HG02852 (cell line): Measurements from ENCODE around the gene OR2T10.
A peak's percentile ranks its signal among the peaks of the same experiment; 100 is the strongest.
"Not testable (repeated sequence)": the region's sequence is repeated elsewhere in the genome, so short reads cannot be mapped to it uniquely, and the experiment has no call there.

Source experiments
- ATAC-seq: cut with Tn5 transposase; IDR thresholded peaks from one replicate; pipeline ENCODE4 v1.9.1; 2021; ENCODE audit warnings: mild to moderate bottlenecking, moderate library complexity; ENCODE audit not compliant: unreplicated experiment

The OR2T10 gene, protein sequence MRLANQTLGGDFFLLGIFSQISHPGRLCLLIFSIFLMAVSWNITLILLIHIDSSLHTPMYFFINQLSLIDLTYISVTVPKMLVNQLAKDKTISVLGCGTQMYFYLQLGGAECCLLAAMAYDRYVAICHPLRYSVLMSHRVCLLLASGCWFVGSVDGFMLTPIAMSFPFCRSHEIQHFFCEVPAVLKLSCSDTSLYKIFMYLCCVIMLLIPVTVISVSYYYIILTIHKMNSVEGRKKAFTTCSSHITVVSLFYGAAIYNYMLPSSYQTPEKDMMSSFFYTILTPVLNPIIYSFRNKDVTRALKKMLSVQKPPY

DNA sequence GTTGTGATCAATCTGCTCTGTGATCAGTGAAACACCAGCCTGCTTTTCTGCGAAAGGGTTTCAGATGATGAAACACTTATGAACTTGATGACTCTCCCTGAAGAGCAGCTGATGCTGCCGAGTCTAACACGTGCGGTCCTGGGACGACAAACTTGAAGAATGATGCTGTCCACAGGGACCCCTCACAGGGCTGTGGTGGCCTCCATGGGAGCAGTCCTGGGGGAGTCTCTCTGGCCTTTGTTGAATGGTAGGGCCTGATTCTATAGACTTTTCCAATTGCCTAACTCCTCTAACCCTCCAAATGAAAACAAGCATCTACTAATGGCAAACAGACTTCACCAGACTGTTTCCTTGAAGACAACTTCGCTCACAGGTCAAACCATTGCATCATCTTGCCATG, at the start of gene OR2T10:
TSS of gene OR2T10 (minus strand) at position 112 of the 400 bp plus-strand sequence. CDS start 3,932 bp downstream, outside the sequence.
- ATAC-seq, result no peak

DNA sequence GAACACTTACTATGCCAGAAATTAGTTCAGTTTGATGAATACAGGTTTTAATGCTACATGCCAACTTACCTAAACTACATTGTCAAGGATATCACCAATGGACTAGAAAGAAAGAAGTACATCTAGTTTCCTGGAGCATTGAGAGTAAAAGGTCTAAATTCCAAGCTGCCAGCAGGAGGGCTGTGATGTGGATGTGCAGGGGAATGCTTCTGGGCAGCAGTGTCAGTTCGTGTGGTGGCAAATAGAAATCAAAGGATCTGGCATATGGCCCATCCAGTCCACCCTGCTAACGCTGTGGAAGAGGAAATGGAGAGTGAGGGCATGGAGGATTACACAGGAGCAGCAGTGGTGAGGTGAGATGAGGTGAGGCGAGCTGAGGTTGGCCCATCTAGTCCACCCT, 47.7 kb upstream of the OR2T10 start, which contains the start of gene OR2T35:
TSS of gene OR2T35 (minus strand) at position 101 of the 400 bp plus-strand sequence. CDS start 6,020 bp downstream, outside the sequence.
- not testable (repeated sequence) for ATAC-seq

DNA sequence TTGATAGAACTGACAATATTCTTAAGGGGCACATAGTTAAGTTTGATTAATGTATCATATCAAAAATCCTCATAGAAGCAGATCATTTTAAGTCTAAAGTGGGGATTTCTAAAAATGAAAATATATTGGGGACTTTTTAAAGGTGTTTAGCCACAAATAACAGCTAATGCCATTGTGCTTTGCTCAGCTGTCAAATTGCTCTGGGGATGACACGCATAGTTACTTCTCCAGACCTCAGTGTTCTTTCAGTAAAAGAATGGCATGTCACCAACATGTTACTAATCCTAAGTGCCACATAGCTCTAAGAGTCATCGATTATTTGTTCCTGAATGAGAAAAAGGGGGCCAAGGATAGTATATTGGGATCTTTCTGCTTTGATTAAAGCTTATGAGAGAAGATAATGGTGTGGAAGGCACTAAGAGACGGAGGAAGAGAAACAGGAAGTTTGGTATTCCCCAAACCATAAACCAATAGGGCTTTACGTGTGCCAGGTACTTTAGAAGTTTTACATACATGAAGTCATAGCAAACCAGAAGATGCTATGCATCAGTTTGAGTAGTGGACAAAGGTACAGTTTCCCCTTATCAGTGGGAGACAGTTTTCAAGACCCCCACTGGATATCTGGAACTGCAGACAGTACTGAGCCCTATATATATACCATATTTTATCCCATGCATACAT, 45.6 kb upstream of the OR2T10 start:
- peak; percentile 71 for ATAC-seq

DNA sequence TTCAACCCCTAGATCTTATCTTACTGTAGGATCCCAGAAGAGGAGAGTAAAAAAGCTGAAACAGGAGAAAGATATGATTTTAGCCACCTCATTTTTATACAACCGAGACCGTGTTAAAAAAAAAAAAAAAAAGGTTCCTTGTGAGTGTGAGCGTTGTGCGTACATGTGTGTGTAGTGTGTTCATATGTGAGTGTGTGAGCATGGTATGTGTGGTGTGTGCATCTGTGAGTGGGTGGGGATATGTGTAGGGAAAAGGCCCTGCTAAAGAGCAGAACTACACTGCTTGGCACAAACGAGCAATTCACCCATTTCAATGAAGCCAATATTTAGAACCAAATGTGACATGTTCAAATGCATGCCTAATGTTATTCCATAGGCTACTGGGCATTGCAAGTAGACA, 44.1 kb upstream of the OR2T10 start:
- peak; percentile 4 for ATAC-seq

DNA sequence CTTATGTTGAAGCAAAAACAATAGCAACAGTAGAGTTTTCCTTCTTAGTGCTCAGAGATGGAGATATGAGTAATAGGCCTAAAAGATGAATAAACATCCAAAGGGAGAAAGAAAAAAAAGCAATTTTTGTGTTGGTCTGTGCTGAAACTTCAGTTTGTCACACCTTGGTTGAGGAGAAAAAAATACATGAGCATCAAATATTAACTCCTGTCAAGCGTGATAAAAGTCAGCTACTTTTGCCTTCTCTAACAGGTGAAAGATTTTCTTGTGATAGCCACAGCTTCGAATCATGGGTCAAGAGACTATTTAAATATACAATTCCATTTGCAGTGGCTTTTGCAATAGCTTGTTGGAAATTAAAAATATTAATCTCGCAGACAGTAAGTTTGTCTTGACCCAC, 43.4 kb upstream of the OR2T10 start:
- peak; percentile 29 for ATAC-seq

DNA sequence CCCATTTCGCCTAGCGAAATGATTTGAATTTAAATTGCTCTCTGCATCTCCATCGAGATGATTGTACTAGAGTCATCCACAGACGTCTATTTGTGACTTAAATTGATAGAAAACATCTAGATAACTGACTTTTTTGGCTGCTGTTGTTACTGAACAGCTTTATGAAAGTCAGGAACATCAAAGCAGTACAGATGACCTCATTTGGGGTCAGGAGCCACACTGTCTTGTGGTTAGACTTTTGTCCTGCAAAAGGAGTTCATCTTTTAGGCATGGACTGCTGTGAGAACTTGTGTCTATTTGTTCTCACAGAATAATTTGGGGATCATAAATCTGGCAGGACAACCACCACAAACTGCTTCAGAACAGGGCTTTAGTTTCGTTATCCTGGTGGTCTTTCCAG, 42.2 kb upstream of the OR2T10 start:
- ATAC-seq, result not testable (repeated sequence)

DNA sequence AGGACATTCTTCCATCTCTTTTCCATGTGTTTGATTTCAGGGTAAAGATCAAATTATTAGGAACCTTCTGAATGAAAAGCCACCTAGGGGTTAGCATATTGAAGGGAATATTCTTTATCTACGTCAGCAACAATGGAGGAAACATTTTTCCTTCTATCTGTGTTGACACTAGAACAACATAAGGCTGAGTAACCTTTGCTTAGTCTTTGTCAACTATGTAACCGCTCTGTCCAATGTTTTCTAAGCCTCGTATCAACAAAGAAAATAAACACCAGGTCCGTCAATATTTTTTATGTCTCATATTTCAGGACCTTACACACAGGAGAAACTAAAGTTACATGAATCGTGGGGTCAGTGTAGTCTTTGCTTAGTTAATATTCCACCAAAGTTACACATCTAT, 39.1 kb upstream of the OR2T10 start:
- not testable (repeated sequence) for ATAC-seq

DNA sequence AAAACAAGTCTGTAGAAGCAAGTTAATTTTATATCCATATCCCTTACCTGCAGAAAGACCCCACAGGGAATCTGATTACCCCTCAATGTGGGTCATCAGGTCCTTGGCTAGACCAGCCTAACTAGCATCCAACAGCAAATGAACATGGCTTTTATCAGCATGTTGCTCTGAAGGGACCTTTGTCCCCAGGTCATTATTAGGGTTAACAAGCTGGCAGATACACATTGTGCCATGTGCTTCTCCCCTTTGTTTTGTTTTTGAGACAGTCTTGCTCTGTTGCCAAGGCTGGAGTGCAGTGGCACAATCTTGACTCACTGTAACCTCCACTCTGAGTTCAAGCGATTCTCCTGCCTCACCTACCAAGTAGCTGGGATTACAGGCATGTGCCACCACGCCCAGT, 37.5 kb upstream of the OR2T10 start, which contains the start of gene OR2T11:
TSS of gene OR2T11 (minus strand) at position 101 of the 400 bp plus-strand sequence. CDS start 7,963 bp downstream, outside the sequence.
- ATAC-seq, result not testable (repeated sequence)

DNA sequence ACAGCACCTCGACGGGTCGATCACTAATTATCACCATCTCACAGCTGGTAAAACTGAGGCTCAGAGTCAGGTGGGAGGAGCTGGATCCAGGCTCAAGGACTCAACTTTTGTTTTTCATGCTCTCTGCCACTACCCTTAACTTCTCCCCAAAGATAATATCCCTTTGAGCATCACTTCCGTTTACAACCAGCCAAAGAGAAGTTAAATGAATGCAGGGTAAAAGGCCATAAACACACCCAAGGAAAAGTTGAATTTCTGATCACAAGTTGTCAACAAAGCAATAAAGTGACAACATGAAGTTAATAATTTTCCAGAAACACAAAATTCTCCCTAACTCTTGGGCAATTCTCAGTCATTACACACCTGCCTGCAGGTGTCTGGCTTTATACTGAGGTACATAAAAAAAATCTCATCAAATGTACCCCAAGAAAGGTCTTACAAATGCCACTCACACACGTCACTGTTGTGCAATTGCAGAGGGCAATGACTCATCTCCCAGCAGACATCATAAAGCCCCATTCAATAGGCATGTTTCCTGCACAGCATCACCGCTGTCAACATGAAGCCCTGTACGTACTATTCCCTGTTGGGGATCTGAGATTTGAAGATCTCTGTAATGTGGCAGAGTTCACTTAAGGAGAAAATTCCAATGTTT, 34.0 kb upstream of the OR2T10 start:
- no peak for ATAC-seq

DNA sequence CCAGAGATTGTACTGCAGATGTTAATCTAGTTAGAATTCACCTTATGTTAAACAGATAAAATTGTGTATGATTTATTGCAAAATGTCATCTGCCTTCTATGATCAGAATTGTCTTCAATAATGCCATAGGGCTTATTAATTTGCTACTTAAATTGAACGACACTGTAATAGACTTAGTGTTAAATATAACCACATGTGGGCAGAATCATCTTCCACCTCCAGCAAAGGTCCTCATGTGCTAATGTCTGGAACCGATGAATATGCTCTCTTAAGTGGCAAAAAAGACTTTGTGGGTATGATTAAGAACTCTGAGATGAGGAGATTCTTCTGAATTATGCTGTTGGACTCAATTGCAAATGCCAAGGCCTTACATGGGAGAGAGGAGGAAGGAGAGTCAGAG, 33.1 kb upstream of the OR2T10 start:
- no peak for ATAC-seq

DNA sequence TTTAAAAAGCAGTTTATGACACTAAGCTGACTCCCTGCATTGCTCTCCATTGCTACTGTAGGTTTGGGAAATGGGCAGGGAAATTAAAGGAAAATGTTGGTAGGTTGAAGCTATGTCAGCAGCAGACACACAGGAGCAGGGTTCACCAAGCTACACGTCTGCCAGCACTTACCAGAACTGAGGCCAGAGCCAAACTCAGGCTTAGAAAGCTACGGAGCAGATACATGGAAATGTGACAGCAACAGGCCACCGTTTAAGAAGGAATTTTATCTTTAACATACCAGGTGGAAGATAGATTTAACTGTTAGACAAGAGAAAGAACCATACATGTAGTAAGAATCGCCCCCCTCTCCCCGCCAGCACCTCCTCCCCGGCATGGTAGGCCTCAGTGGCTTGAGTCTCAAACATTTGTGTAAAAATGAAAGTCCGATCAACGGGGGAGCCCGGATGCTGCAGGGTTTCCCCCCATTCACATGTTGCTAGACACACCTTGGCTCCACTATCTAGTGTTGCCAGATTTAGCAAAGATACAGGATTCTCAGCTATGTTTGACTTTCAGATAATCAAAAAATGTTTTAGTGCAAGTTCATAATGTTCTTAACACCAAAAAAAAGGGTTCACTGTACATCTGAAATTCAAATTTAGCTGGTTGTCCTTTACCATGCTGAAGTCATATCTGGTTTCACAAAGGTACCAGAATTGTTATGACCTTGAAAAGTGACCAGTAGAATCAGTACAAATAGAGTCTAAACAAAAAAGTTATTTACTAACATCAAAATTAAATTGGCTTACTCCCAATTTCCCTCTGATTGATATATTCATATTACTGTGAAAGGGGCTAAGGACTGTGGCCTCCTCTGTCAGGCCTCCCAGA, 30.7 kb upstream of the OR2T10 start:
- ATAC-seq, result peak; percentile 96

DNA sequence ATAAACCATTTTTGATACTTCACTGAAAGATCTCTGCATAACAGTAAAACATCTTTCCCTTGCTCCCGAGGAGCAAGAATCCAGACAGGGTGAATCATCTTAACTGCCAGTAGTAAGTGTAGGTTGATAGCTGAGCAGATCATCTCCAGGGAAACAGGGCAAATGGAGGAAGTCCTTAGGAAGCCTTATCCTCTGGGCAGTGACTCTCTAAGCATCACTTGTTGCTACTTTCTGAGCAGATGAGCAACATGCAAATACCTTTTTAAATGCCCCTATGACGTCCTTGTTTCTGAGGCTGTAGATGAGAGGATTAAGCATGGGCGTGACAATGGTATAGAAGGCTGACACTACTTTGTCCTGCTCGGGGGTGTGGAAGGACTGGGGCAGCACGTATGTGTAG, 28.5 kb upstream of the OR2T10 start:
- ATAC-seq, result no peak

DNA sequence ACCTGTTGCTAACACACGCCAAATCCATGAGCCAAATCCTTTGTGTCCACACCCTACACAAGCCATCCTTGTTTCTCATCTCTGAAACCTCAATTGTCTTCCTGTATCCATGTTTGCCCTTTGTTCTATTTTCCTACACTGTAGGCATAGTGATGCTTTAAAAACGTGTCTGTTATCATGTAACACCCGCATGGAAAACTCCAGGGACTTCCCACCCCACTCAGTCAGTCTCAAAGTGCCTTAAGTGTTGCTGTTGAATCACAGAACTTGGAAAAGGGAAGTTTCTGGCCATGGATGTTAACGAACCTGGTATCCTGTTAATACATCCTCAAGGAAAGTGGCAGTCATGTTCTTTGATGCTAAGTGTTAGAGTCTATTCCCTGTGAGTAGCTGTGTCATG, 27.7 kb upstream of the OR2T10 start:
- ATAC-seq, result no peak

DNA sequence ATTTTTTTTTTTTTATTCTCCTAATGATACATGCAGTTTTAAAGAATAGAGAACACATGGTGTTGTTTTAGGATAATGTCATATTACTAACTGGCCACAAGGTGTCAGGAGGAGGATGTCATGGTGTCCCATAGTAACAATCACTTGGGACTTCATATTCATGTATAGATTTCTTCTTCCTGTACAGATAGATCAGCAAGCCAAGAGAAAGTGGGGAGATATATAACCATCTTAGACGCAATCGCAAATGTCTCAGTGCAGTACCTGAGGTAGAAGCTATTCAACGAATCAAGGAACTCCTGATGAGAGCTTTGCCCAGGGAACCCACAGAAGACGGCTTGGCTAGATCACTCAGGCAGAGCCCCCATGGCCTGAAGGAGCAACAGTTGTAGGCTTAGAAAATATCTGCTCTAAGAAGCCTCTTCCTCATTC, 25.1 kb upstream of the OR2T10 start:
- ATAC-seq, result peak; percentile 88

DNA sequence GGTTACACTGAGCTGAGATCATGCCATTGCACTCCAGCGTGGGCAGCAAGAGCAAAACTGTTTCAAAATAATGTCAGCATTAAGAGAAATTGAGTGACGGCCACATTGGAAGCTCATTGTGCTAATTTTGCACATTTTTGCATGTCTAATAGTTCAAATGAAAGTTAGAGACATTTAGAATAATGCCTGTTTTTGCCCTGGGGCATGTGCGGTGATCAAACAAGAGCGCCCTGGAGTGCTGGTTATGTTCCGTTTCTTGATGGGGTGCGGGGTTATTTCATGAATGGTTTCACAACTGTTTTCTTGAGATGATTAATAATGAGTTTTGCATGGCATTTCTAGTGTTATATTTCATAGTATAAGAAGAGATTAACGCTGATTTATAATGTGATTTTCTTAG, 24.3 kb upstream of the OR2T10 start:
- ATAC-seq, result no peak

DNA sequence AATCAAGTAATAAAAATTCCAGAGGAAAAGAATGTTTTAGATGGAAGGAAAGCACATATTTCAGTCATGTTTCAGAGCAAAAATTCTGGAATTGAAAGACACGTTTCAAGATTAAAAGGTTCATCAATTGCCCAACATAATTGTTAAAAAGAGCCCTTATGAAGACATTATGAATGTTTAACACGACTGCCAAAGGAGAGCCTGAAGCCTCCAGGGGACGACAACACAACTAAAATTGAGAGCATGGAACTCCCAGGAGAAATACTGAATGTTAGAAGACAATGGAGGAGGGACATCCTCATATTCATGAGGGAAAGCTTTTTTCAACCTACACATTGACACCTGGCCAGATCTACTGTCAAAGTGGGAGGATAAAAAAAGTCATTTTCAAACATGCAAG, 21.4 kb upstream of the OR2T10 start:
- no peak for ATAC-seq

DNA sequence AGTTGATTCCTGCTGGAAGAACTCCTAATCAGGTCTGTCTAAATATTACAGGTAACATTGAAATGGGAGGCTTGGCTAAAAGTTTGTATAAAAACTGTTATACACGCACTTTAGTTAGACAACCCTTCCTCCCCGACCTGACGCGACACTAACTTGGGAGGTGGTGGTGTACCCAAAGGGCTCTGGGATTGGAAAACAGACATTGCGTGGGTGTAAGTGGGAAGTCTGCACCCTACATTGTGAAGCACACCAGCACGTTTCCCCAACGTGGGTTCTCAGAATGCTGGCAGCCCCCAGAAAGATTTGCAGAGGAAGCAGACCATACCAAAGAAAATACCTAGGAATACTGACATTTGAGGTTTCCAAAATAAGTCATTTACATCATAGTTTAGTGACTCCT, 20.6 kb upstream of the OR2T10 start:
- ATAC-seq, result no peak

DNA sequence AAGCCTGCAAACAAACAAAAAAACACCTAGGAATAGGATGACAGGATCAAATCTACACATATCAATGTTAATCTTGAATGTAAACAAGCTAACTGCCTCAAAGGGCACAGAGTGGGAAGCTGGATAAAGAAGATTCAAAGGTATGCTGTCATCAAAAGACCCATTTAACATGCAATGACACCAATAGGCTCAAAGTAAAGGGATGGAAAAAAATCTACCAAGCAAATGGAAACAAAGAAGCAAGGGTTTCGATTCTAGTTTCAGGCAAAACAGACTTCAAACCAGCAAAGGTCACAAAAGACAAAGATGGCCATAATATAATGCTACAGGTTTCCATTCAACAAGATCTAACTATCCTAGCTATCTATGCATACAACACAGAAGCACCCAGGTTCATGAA, 16.2 kb upstream of the OR2T10 start:
- no peak for ATAC-seq

DNA sequence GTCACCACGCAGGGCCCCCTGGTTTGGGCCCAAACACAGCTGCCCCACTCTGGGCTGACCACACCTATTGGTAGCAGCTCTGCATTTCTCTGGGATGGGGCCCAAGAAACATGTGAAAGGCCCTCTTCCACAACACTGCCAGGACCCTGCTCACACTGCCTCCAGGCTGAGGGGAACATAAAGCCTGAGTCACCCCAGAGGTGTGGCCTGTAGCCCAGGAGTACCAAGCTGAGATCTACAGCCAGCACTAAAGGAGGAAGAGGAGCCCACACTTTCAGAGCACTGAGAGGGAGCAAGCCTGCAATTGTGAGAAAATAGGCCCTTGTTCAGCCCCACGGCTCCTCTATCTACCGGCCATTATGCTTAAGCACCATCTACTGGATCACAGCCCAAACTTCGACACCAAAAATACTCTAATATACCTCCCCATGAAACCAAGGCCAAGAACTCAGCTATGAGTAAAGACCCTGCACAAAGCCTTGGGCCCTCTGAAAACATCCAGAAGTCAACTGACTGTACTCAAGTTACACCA, 14.4 kb upstream of the OR2T10 start:
- no peak for ATAC-seq

DNA sequence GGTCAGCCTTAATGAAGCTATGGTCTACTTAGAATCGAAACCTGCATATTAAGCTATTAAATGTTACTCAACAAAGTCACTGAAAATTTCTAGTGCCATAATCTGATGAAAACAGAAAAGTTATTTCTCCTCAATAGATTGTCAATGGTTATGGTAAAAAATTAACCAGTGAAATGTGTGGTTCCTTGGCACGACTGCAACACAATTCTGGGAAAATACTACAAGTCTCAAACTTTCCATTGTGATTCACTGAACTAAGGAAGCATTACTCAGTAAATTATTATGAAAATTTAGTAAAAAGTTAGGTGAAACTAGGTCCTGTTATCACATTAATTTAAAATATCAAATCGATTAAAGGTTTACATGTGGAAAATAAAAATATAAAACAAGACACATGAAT, 12.8 kb upstream of the OR2T10 start:
- no peak for ATAC-seq
